MM.1S (cell line): ENCODE measurements around the gene SLC9A3.

Experiments used
- EZH2 ChIP-seq: fragments of 300-600 bp; sonication (generic); optimal IDR thresholded peaks from 2 replicates; pipeline ENCODE3; 2017; ENCODE audit warnings: low read depth, mild to moderate bottlenecking, antibody characterized with exemption, low read length, mixed read lengths
- EZH2phosphoT487 ChIP-seq: fragments of 300-600 bp; sonication (generic); IDR thresholded peaks from 2 replicates; pipeline ENCODE4 v1.6.1; 2018; ENCODE audit warnings: antibody characterized with exemption, low read length
- TF ChIP-seq, protein P1 (sequence below): fragments of 300-600 bp; sonication (generic); IDR thresholded peaks from 2 replicates; pipeline ENCODE4 v1.5.1; 2016; ENCODE audit warnings: antibody characterized with exemption, low read length, mixed read lengths

GRCh38 chr5:558871-559503, 34.7 kb upstream of the SLC9A3 start:
- TF ChIP-seq, protein P1, sequence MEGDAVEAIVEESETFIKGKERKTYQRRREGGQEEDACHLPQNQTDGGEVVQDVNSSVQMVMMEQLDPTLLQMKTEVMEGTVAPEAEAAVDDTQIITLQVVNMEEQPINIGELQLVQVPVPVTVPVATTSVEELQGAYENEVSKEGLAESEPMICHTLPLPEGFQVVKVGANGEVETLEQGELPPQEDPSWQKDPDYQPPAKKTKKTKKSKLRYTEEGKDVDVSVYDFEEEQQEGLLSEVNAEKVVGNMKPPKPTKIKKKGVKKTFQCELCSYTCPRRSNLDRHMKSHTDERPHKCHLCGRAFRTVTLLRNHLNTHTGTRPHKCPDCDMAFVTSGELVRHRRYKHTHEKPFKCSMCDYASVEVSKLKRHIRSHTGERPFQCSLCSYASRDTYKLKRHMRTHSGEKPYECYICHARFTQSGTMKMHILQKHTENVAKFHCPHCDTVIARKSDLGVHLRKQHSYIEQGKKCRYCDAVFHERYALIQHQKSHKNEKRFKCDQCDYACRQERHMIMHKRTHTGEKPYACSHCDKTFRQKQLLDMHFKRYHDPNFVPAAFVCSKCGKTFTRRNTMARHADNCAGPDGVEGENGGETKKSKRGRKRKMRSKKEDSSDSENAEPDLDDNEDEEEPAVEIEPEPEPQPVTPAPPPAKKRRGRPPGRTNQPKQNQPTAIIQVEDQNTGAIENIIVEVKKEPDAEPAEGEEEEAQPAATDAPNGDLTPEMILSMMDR, result no peak
- TF ChIP-seq EZH2phosphoT487 (no peak), EZH2 (no peak)
